ENCODE data around the gene CDH12. TPM values are rescaled to one million over a fixed set of nuclear protein-coding genes. Genes with fewer than 3 reads are reported as not detected.

CDH12 gene
- total RNA-seq, 1 experiment from 2014 or later, result not detected

GRCh38 chr5:22621084-22621483 lies 232.1 kb downstream of the CDH12 start:
- DNase-seq (ENCODE audit: low read depth, low spot score) (no peak), ATAC-seq (no peak)
- H3K9me3 ChIP-seq (ENCODE audit: control insufficient read depth in 1 of 2, insufficient read depth in 1 of 2, low read depth in 1 of 2, low read length in 2 of 2), result peaks cover 6 to 16% of the 10 kb centered on the region in 2 experiments; a peak in 2 of 4 replicates
- H3K27ac ChIP-seq (ENCODE audit: low read depth, low read length), result no peak overlapping the region
- H3K36me3 ChIP-seq (ENCODE audit: control insufficient read depth in 1 of 2, insufficient read depth in 2 of 2, low read length in 2 of 2), result no peaks in the 10 kb centered on the region
- no peaks in the 10 kb centered on the region for H3K9me2 ChIP-seq (ENCODE audit: insufficient read depth)
- RAD21 ChIA-PET (ENCODE audit: low non-redundant PET in 1 of 2, low total read pairs in 2 of 2, uncharacterized antibody in 2 of 2, unreplicated experiment in 2 of 2), result no interaction called here
- TF ChIP-seq SP1 (IDR thresholded peaks at IDR 0.05; ENCODE audit: low read depth), result no peak
- TF ChIP-seq RAD21 (IDR thresholded peaks at IDR 0.05; ENCODE audit: low read depth), result no peak
- no peak for TF ChIP-seq FOSL1 (IDR thresholded peaks at IDR 0.05; ENCODE audit: low read depth)
- no peak for TF ChIP-seq EZH2 (IDR thresholded peaks at IDR 0.05)
- TF ChIP-seq YY1 (IDR thresholded peaks at IDR 0.05; ENCODE audit: extremely low read depth, insufficient replicate concordance, low read depth, low read length), result no peak
- TF ChIP-seq JUND (IDR thresholded peaks at IDR 0.05), result no peak
- no peak for TF ChIP-seq SRF (IDR thresholded peaks at IDR 0.05; ENCODE audit: low read depth)
- no peak for TF ChIP-seq REST (IDR thresholded peaks at IDR 0.05; ENCODE audit: low read depth)
- no peak for TF ChIP-seq POLR2A (IDR thresholded peaks at IDR 0.05; ENCODE audit: borderline replicate concordance, extremely low read depth, insufficient read depth, insufficient read length)
- TF ChIP-seq MAX (IDR thresholded peaks at IDR 0.05), result no peak
- TF ChIP-seq CTCF (IDR thresholded peaks at IDR 0.05 in 2 of 3, conservative IDR thresholded peaks at IDR 0.05 in 1 of 3; ENCODE audit: borderline replicate concordance in 1 of 3, insufficient read depth in 1 of 3, low read depth in 2 of 3, low read length in 2 of 3), result no peak
- no peak for TF ChIP-seq CBX3 (IDR thresholded peaks at IDR 0.05; ENCODE audit: low read depth)
- TF ChIP-seq ZBTB33 (IDR thresholded peaks at IDR 0.05; ENCODE audit: extremely low read depth, insufficient replicate concordance, low read length), result no peak
- no peak for TF ChIP-seq TCF7L2 (IDR thresholded peaks at IDR 0.05; ENCODE audit: borderline replicate concordance, extremely low read depth, insufficient read depth, insufficient read length)
- TF ChIP-seq POLR2AphosphoS5 (IDR thresholded peaks at IDR 0.05; ENCODE audit: low read depth, low read length), result no peak
- H3K9ac ChIP-seq (ENCODE audit: low read length), result no peak overlapping the region
- H2AFZ ChIP-seq (ENCODE audit: low read depth, low read length, poor library complexity, severe bottlenecking), result no peak overlapping the region
- no peaks in the 10 kb centered on the region for H3K27me3 ChIP-seq (ENCODE audit: insufficient read depth, low read length)
- intact Hi-C loops (cut with micrococcal nuclease), result no loop called here
- no peak overlapping the region for H3K4me2 ChIP-seq (ENCODE audit: low read length)
- no peaks in the 10 kb centered on the region for H3K79me2 ChIP-seq (ENCODE audit: insufficient read depth, low read length)
- H3K4me3 ChIP-seq (replicated peaks in 1 of 2; ENCODE audit: low read depth in 1 of 2, low read length in 2 of 2), result no peak overlapping the region
- no TSS peak for BruUV-seq (replicated peaks)
- CTCF ChIA-PET, result no interaction called here
- POLR2A ChIA-PET, result no interaction called here
- no peaks in the 10 kb centered on the region for H3K4me1 ChIP-seq (ENCODE audit: control insufficient read depth in 1 of 2, insufficient read depth in 2 of 2, low read length in 2 of 2)
- no peaks in the 10 kb centered on the region for H4K20me1 ChIP-seq (ENCODE audit: insufficient read depth)
